Activated naive CD4-positive, alpha-beta T cell treated with Interleukin-2 at 50 U/mL for 16 hours (primary cell): Measurements from ENCODE around the gene B3GNT7.
"Not testable (repeated sequence)": the region's sequence is repeated elsewhere in the genome, so short reads cannot be mapped to it uniquely, and the experiment has no call there.

Source experiments
- DNase-seq: peaks from one replicate; pipeline ENCODE4 v3.0.0-alpha.2; 2020

B3GNT7 gene

GRCh38 chr2:231430437-231430836 lies 34.9 kb downstream of the B3GNT7 start:
- not testable (repeated sequence) for DNase-seq

- no peak for DNase-seq
These were observed 36.1 kb downstream of the B3GNT7 start for GRCh38 chr2:231431606-231432005.

GRCh38 chr2:231433990-231434389 lies 38.5 kb downstream of the B3GNT7 start:
- DNase-seq = no peak

- DNase-seq = no peak
These were observed 41.4 kb downstream of the B3GNT7 start for GRCh38 chr2:231436957-231437356.

- DNase-seq = no peak
These were observed 54.1 kb downstream of the B3GNT7 start for GRCh38 chr2:231449503-231450054.

- DNase-seq = no peak
These were observed 55.1 kb downstream of the B3GNT7 start for GRCh38 chr2:231450548-231450989.
